SU-DHL-6 (cell line): ENCODE results near the gene MUC2.

Source experiments
- H2AFZ ChIP-seq: fragments of 200-600 bp; sonication (generic); 2 replicates; pipeline ENCODE4 v1.6.1; 2014; ENCODE audit warnings: low read depth, mild to moderate bottlenecking, moderate library complexity, mixed read lengths, antibody characterized with exemption, low read length; ENCODE audit not compliant: severe bottlenecking
- H3F3A ChIP-seq: fragments of 200-600 bp; shearing (Covaris generic); 2 replicates; pipeline ENCODE4 v1.6.0; 2016; ENCODE audit warnings: antibody characterized with exemption, mild to moderate bottlenecking; ENCODE audit not compliant: insufficient read depth
- H3K27ac ChIP-seq: fragments of 200-600 bp; sonication (generic); 2 replicates; pipeline ENCODE4 v1.5.1; 2016; ENCODE audit warnings: low read depth, mild to moderate bottlenecking, low read length, moderate library complexity, mixed read lengths
- H3K27me3 ChIP-seq: fragments of 200-600 bp; sonication (generic), shearing (Covaris generic); 2 replicates; pipeline ENCODE4 v1.6.0; 2014; ENCODE audit warnings: mild to moderate bottlenecking, low read length
- H3K36me3 ChIP-seq: fragments of 200-600 bp; sonication (generic); 2 replicates; pipeline ENCODE4 v1.6.1; 2014; ENCODE audit warnings: mild to moderate bottlenecking, low read length, mixed read lengths
- H3K4me2 ChIP-seq: fragments of 300-600, 200-600 bp; shearing (Covaris generic), sonication (generic); 2 replicates; pipeline ENCODE4 v1.6.0; 2014; ENCODE audit warnings: low read length, low read depth, mild to moderate bottlenecking; ENCODE audit not compliant: poor library complexity, severe bottlenecking
- H3K4me3 ChIP-seq: fragments of 200-600 bp; sonication (generic); 2 replicates; pipeline ENCODE4 v1.5.1; 2014; ENCODE audit warnings: antibody characterized with exemption, low read length, mild to moderate bottlenecking, mixed read lengths; ENCODE audit not compliant: insufficient read depth, poor library complexity, severe bottlenecking
- H3K79me2 ChIP-seq: fragments of 200-600 bp; sonication (generic); 2 replicates; pipeline ENCODE4 v1.6.1; 2014; ENCODE audit warnings: mild to moderate bottlenecking, low read length, moderate library complexity; ENCODE audit not compliant: insufficient read depth
- H3K9ac ChIP-seq: fragments of 200-600 bp; sonication (generic); 2 replicates; pipeline ENCODE4 v1.7.0; 2014; ENCODE audit warnings: mild to moderate bottlenecking, low read length
- H3K9me2 ChIP-seq: fragments of 200-600 bp; sonication (generic); replicated peaks from 2 replicates; pipeline ENCODE4 v1.6.1; 2014; ENCODE audit warnings: low read length; ENCODE audit not compliant: insufficient read depth
- H3K9me3 ChIP-seq: fragments of 200-600 bp; sonication (generic); 2 replicates; pipeline ENCODE4 v1.6.1; 2014; ENCODE audit warnings: low read length, mixed read lengths; ENCODE audit not compliant: insufficient read depth
- H4K20me1 ChIP-seq: fragments of 200-600 bp; sonication (generic); 2 replicates; pipeline ENCODE4 v1.6.1; 2014; ENCODE audit warnings: low read depth, mild to moderate bottlenecking, antibody characterized with exemption, low read length, moderate library complexity, mixed read lengths
- EZH2phosphoT487 ChIP-seq: fragments of 200-600 bp; sonication (generic), shearing (Covaris generic); conservative IDR thresholded peaks from 2 replicates; pipeline ENCODE4 v1.6.1; 2018; ENCODE audit warnings: mild to moderate bottlenecking, antibody characterized with exemption, low read length, moderate library complexity, mixed read lengths
- TF ChIP-seq, protein P1 (sequence below): fragments of 200-600 bp; sonication (generic); IDR thresholded peaks from one replicate; pipeline ENCODE4 v1.5.1; 2017; ENCODE audit warnings: antibody characterized with exemption, mild to moderate bottlenecking, low read length, moderate library complexity; ENCODE audit not compliant: insufficient read depth, poor library complexity, severe bottlenecking

The MUC2 gene

DNA sequence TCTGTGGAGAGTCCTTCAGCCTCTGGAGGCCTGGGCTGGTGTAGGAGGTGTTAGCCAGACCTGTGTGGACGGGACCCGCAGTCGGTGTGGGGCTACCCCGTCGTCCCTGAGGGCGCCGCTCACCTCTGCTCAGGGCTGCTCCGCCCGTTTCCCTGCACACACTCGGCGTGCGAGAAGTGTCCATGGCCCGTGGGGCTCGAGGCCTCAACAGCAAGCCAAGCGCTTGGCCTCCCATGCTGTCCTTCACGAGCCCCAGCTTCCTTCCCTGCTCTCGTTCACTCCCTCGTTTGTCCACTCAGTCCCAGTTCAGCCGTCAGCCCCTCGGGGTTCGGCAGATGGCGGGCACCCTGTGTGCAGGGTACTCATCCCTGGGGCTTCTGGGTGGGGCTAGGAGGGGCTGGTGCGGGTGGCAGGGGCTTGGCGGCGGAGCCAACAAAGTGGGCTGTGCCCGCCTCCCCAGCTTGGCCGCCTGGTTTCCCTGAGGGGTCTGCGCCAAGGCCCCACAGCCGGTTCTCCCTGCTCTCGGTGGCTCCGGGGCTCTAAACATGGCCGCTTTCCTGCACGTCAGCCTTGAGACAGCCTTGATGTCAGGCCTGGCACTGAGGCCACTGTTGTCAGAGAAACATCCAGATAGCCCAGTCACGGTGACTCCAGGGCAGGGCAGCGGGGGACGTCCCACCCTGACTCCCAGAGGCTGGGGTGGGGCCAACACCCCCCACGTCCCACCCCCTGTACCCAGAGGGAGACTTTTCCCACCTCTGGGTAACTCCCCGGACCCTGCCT, 41.5 kb upstream of the MUC2 start:
- no peaks in the 10 kb centered on the region for H3K27me3 ChIP-seq
- no peak overlapping the region for H3K4me2 ChIP-seq
- no peak overlapping the region for H3K9ac ChIP-seq
- no peak for TF ChIP-seq EZH2phosphoT487
- TF ChIP-seq, protein P1, sequence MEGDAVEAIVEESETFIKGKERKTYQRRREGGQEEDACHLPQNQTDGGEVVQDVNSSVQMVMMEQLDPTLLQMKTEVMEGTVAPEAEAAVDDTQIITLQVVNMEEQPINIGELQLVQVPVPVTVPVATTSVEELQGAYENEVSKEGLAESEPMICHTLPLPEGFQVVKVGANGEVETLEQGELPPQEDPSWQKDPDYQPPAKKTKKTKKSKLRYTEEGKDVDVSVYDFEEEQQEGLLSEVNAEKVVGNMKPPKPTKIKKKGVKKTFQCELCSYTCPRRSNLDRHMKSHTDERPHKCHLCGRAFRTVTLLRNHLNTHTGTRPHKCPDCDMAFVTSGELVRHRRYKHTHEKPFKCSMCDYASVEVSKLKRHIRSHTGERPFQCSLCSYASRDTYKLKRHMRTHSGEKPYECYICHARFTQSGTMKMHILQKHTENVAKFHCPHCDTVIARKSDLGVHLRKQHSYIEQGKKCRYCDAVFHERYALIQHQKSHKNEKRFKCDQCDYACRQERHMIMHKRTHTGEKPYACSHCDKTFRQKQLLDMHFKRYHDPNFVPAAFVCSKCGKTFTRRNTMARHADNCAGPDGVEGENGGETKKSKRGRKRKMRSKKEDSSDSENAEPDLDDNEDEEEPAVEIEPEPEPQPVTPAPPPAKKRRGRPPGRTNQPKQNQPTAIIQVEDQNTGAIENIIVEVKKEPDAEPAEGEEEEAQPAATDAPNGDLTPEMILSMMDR, result no peak
- no peaks in the 10 kb centered on the region for H3K36me3 ChIP-seq
- H4K20me1 ChIP-seq, result no peaks in the 10 kb centered on the region
- no peak overlapping the region for H3K27ac ChIP-seq
- H3K4me3 ChIP-seq, result no peak overlapping the region
- no peaks in the 10 kb centered on the region for H3K9me2 ChIP-seq
- H2AFZ ChIP-seq, result no peak overlapping the region
- no peaks in the 10 kb centered on the region for H3K9me3 ChIP-seq
- no peaks in the 10 kb centered on the region for H3K79me2 ChIP-seq
- no peaks in the 10 kb centered on the region for H3F3A ChIP-seq

DNA sequence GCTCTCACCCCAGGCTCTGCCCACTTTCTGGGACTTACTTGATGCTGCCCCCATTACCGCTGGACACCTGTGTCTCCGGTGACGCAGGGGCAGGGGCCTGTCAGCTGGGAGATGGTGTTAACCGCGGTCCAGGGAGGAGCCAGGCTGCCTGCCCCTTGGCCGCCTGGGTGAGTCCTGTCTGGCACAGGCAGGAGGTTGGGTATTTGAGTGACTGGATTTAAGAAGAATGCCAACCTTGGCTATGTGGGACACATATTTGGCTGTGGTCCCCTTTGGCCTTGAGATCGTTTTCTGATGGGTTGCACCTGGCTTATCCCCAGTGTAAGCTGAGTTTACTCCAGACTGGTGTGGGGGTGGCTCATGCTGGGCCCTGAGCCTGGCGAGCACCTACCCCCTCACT, 40.7 kb upstream of the MUC2 start:
- no peak overlapping the region for H3K9ac ChIP-seq
- H3K4me2 ChIP-seq, result no peak overlapping the region
- H3K27ac ChIP-seq, result no peak overlapping the region
- no peaks in the 10 kb centered on the region for H3F3A ChIP-seq
- H3K27me3 ChIP-seq, result no peaks in the 10 kb centered on the region
- TF ChIP-seq EZH2phosphoT487, result no peak
- TF ChIP-seq, protein P1, result no peak
- no peaks in the 10 kb centered on the region for H3K36me3 ChIP-seq
- no peaks in the 10 kb centered on the region for H3K79me2 ChIP-seq
- H3K4me3 ChIP-seq, result no peak overlapping the region
- no peaks in the 10 kb centered on the region for H3K9me2 ChIP-seq
- no peaks in the 10 kb centered on the region for H4K20me1 ChIP-seq
- H2AFZ ChIP-seq, result no peak overlapping the region
- H3K9me3 ChIP-seq, result no peaks in the 10 kb centered on the region

DNA sequence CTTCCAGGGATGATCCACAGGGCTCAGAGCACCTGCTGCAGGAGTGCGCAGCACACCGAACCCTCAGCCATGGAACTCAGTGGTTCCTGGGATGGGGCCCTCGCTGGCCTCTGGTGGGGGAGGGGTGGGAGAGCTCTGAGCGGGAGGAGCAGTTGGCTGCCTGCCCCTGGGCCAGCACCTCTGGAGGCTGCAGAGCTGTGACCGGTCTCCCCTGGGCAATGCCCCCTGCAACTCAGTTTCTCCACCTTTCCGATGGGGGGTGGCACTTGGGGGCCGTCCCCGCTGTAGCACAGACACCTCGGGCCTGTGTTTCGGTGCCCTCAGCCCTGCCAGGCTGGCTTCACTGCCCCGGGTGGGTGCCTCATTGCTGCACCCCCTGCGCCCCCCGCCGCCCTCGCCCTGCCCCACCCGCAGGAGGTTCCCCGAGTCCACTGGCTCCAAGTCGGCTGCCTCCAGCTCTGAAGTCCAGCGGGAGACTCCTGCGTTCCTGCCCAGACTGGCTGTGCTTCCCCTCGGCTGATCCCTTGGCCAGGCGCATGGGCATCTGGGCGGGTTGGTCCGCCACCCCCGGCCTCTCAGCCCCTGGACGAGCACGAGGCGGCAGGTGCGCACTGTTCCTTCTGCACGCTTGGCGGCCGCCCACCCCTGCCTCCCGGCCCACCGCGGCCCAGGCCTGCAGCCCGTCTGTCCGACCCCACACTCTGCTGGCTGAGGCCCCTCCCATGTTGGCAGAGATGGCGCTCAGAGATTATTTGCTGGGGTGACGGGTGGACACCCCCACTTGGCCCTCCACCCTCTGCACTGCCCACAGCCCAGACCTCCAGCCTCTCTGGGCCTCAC, 40.0 kb upstream of the MUC2 start:
- H3K4me2 ChIP-seq, result no peak overlapping the region
- H3K36me3 ChIP-seq, result no peaks in the 10 kb centered on the region
- no peak overlapping the region for H2AFZ ChIP-seq
- no peaks in the 10 kb centered on the region for H3K27me3 ChIP-seq
- H3K79me2 ChIP-seq, result no peaks in the 10 kb centered on the region
- H3K9ac ChIP-seq, result no peak overlapping the region
- H3K27ac ChIP-seq, result no peak overlapping the region
- H3K4me3 ChIP-seq, result no peak overlapping the region
- TF ChIP-seq, protein P1, result no peak
- TF ChIP-seq EZH2phosphoT487, result no peak
- H3F3A ChIP-seq, result no peaks in the 10 kb centered on the region
- no peaks in the 10 kb centered on the region for H3K9me3 ChIP-seq
- H3K9me2 ChIP-seq, result no peaks in the 10 kb centered on the region
- no peaks in the 10 kb centered on the region for H4K20me1 ChIP-seq
